ENCODE results near the gene MGAT4D. TPM values are rescaled to one million over a fixed set of nuclear protein-coding genes. Genes with fewer than 3 reads are reported as not detected.
"Not testable (repeated sequence)": the region's sequence is repeated elsewhere in the genome, so short reads cannot be mapped to it uniquely, and the experiment has no call there.

The MGAT4D gene
- total RNA-seq, 4 donors from 2014 or later: not detected

- H3K27ac ChIP-seq: no peak overlapping the region
- TF ChIP-seq CTCF (IDR thresholded peaks at IDR 0.05): no peak
- no peak for TF ChIP-seq POLR2A (IDR thresholded peaks at IDR 0.05)
- DNase-seq: no peak
- H3K27me3 ChIP-seq: no peaks in the 10 kb centered on the region
- no peaks in the 10 kb centered on the region for H3K36me3 ChIP-seq
- intact Hi-C loops (cut with DNase I): no loop called here
- peak overlapping the region; percentile 25 to 74 (median 39) for H3K4me3 ChIP-seq (replicated peaks in 1 of 3)
- H3K9me3 ChIP-seq: no peaks in the 10 kb centered on the region
- WGBS, 2 donors: 11 to 16% methylated on average over 12 to 23 of the region's 23 CpGs
- peaks cover 0 to 9% of the 10 kb centered on the region in 2 donors for H3K4me1 ChIP-seq
Measured at GRCh38 chr4:140426610-140427105, 71.4 kb downstream of the MGAT4D start.

GRCh38 chr4:140423106-140423505 lies 75.0 kb downstream of the MGAT4D start:
- no peak overlapping the region for H3K27ac ChIP-seq
- no peaks in the 10 kb centered on the region for H3K36me3 ChIP-seq
- H3K4me1 ChIP-seq: peaks cover 0 to 9% of the 10 kb centered on the region in 2 donors
- H3K4me3 ChIP-seq (replicated peaks in 1 of 3): no peak overlapping the region
- H3K27me3 ChIP-seq: no peaks in the 10 kb centered on the region
- DNase-seq: no peak
- no peaks in the 10 kb centered on the region for H3K9me3 ChIP-seq
- intact Hi-C loops (cut with DNase I): no loop called here
- TF ChIP-seq POLR2A (IDR thresholded peaks at IDR 0.05): no peak

GRCh38 chr4:140413130-140413969 lies 84.7 kb downstream of the MGAT4D start:
- H3K27me3 ChIP-seq; H3K36me3 ChIP-seq; DNase-seq; H3K4me3 ChIP-seq (replicated peaks in 1 of 3); intact Hi-C loops (cut with DNase I); H3K9me3 ChIP-seq; H3K27ac ChIP-seq; H3K4me1 ChIP-seq: not testable (repeated sequence)
- WGBS, 2 donors: 93% methylated on average over 26 to 27 of the region's 32 CpGs

GRCh38 chr4:140408974-140409373 lies 89.1 kb downstream of the MGAT4D start:
- WGBS, 2 donors: 91% methylated on average over 1 of the region's 1 CpG
- Histone ChIP-seq H3K36me3 (no peaks in the 10 kb centered on the region), H3K27me3 (no peaks in the 10 kb centered on the region), H3K9me3 (no peaks in the 10 kb centered on the region), H3K4me1 (no peaks in the 10 kb centered on the region), H3K27ac (no peak overlapping the region), H3K4me3 (replicated peaks in 1 of 3) (no peak overlapping the region)
- TF ChIP-seq POLR2A (IDR thresholded peaks at IDR 0.05) (no peak), CTCF (IDR thresholded peaks at IDR 0.05) (no peak)
- no peak for DNase-seq
- intact Hi-C loops (cut with DNase I): no loop called here

GRCh38 chr4:140406292-140406691 lies 91.8 kb downstream of the MGAT4D start:
- no peak for DNase-seq
- no peak overlapping the region for H3K4me3 ChIP-seq (replicated peaks in 1 of 3)
- no peaks in the 10 kb centered on the region for H3K4me1 ChIP-seq
- no peaks in the 10 kb centered on the region for H3K27me3 ChIP-seq
- intact Hi-C loops (cut with DNase I): no loop called here
- TF ChIP-seq POLR2A (IDR thresholded peaks at IDR 0.05) (no peak), CTCF (IDR thresholded peaks at IDR 0.05) (no peak)
- H3K36me3 ChIP-seq: no peaks in the 10 kb centered on the region
- H3K27ac ChIP-seq: no peak overlapping the region
- H3K9me3 ChIP-seq: no peaks in the 10 kb centered on the region

- TF ChIP-seq CTCF (IDR thresholded peaks at IDR 0.05) (no peak), POLR2A (IDR thresholded peaks at IDR 0.05) (no peak)
- no peaks in the 10 kb centered on the region for H3K36me3 ChIP-seq
- 80 to 83% methylated on average over 2 of the region's 2 CpGs for WGBS, 2 donors
- no peaks in the 10 kb centered on the region for H3K27me3 ChIP-seq
- H3K4me1 ChIP-seq: no peaks in the 10 kb centered on the region
- H3K9me3 ChIP-seq: no peaks in the 10 kb centered on the region
- no peak overlapping the region for H3K27ac ChIP-seq
- no peak overlapping the region for H3K4me3 ChIP-seq (replicated peaks in 1 of 3)
- DNase-seq: no peak
- intact Hi-C loops (cut with DNase I): no loop called here
Measured at GRCh38 chr4:140400111-140400510, 98.0 kb downstream of the MGAT4D start.

All from thyroid gland (tissue), 4 donors.